Measurements from ENCODE around the gene OR5L1. TPM values are rescaled to one million over a fixed set of nuclear protein-coding genes. Genes with fewer than 3 reads are reported as not detected.

Gene OR5L1
- not detected in 2 replicates for total RNA-seq

- intact Hi-C loops (cut with micrococcal nuclease), result no loop called here
Observed at GRCh38 chr11:55811067-55811466, at the start of gene OR5L1. Gene OR5L1, plus strand, starts transcription at chr11:55811367. Its CDS starts 100 bp downstream, at chr11:55811467.

- intact Hi-C loops (cut with micrococcal nuclease), result no loop called here
Observed at GRCh38 chr11:55773138-55773537, 38.0 kb upstream of the OR5L1 start, which contains the start of gene OR5D13. Gene OR5D13, plus strand, starts transcription at chr11:55773438. Its CDS starts 0 bp downstream, at chr11:55773438.

- intact Hi-C loops (cut with micrococcal nuclease), result loop anchor here (5.0 kb wide), 1 partner anchor 501 kb away; the partner anchor contains the start of gene OR8H1
Observed at GRCh38 chr11:55791606-55792005, 19.6 kb upstream of the OR5L1 start.

- intact Hi-C loops (cut with micrococcal nuclease), result loop anchor here (5.0 kb wide), 1 partner anchor 499 kb away; the partner anchor contains the start of gene OR8H1
Observed at GRCh38 chr11:55793321-55793720, 17.8 kb upstream of the OR5L1 start.

GRCh38 chr11:55795256-55795655 lies 15.9 kb upstream of the OR5L1 start, which contains the start of gene OR5D14:
Gene OR5D14, plus strand, starts transcription at chr11:55795556. Its CDS starts 0 bp downstream, at chr11:55795556.
- intact Hi-C loops (cut with micrococcal nuclease), result no loop called here

- intact Hi-C loops (cut with micrococcal nuclease), result no loop called here
Observed at GRCh38 chr11:55806248-55806647, 4.9 kb upstream of the OR5L1 start.

- intact Hi-C loops (cut with micrococcal nuclease), result no loop called here
Observed at GRCh38 chr11:55819330-55819729, 8.2 kb downstream of the OR5L1 start, which contains the start of gene OR5D18. Gene OR5D18, plus strand, starts transcription at chr11:55819630. Its CDS starts 0 bp downstream, at chr11:55819630.

GRCh38 chr11:55826919-55827318 lies 15.8 kb downstream of the OR5L1 start, which contains the start of gene OR5L2:
Gene OR5L2, plus strand, starts transcription at chr11:55827219. Its CDS starts 0 bp downstream, at chr11:55827219.
- intact Hi-C loops (cut with micrococcal nuclease), result no loop called here

- intact Hi-C loops (cut with micrococcal nuclease), result no loop called here
Observed at GRCh38 chr11:55838452-55838851, 27.3 kb downstream of the OR5L1 start, which contains the start of gene OR5D16. Gene OR5D16, plus strand, starts transcription at chr11:55838752. Its CDS starts 0 bp downstream, at chr11:55838752.

- intact Hi-C loops (cut with micrococcal nuclease), result no loop called here
Observed at GRCh38 chr11:55847453-55847852, 36.3 kb downstream of the OR5L1 start.

- intact Hi-C loops (cut with micrococcal nuclease), result no loop called here
Observed at GRCh38 chr11:55849037-55849436, 37.9 kb downstream of the OR5L1 start.

GRCh38 chr11:55852141-55852540 lies 41.0 kb downstream of the OR5L1 start:
- intact Hi-C loops (cut with micrococcal nuclease), result no loop called here

GRCh38 chr11:55854704-55855103 lies 43.5 kb downstream of the OR5L1 start:
- intact Hi-C loops (cut with micrococcal nuclease), result no loop called here

Other genes starting within 250 kb of the OR5L1 start
- not detected in 2 replicates for gene OR4C16, start 239.2 kb upstream of the OR5L1 start, total RNA-seq
- not detected in 2 replicates for gene OR4C11, start 203.7 kb upstream of the OR5L1 start, total RNA-seq
- gene OR4P4, start 176.3 kb upstream of the OR5L1 start, total RNA-seq, result not detected in 2 replicates
- gene OR4S2, start 163.0 kb upstream of the OR5L1 start, total RNA-seq, result not detected in 2 replicates
- gene OR4C6, start 149.2 kb upstream of the OR5L1 start, total RNA-seq, result not detected in 2 replicates
- gene OR5D13, start 37.9 kb upstream of the OR5L1 start, total RNA-seq, result not detected in 2 replicates
- not detected in 2 replicates for gene OR5D14, start 15.8 kb upstream of the OR5L1 start, total RNA-seq
- not detected in 2 replicates for gene OR5D18, start 8.3 kb downstream of the OR5L1 start, total RNA-seq
- gene OR5L2, start 15.9 kb downstream of the OR5L1 start, total RNA-seq, result not detected in 2 replicates
- not detected in 2 replicates for gene OR5D16, start 27.4 kb downstream of the OR5L1 start, total RNA-seq
- gene TRIM51, start 71.9 kb downstream of the OR5L1 start, total RNA-seq, result not detected in 2 replicates
- gene OR5W2, start 103.2 kb downstream of the OR5L1 start, total RNA-seq, result not detected in 2 replicates
- gene OR5I1, start 125.0 kb downstream of the OR5L1 start, total RNA-seq, result not detected in 2 replicates
- not detected in 2 replicates for gene OR10AG1, start 158.6 kb downstream of the OR5L1 start, total RNA-seq
- gene OR5F1, start 183.3 kb downstream of the OR5L1 start, total RNA-seq, result not detected in 2 replicates
- gene OR5AS1, start 216.3 kb downstream of the OR5L1 start, total RNA-seq, result not detected in 2 replicates